Activated naive CD4-positive, alpha-beta T cell treated with anti-CD3 and anti-CD28 coated beads, Interleukin-2, amount 10 ng/mL, durations not matched to agents 7 days and 5 days (primary cell): Measurements from ENCODE around the gene TRIOBP.

Experiments
- CTCF ChIA-PET: fragments of 350-600 bp; sonication (Branson Sonifier 250); formaldehyde crosslinking; loops from one replicate; lab custom pipeline; 2021; ENCODE audit warnings: antibody characterized with exemption; lab: Charles Lee
- DNase-seq: peaks from one replicate; pipeline ENCODE4 v3.0.0-alpha.2; 2020
- H3K27ac Mint-ChIP-seq: one replicate; pipeline ENCODE4 v1.8.0; 2021; ENCODE audit warnings: mild to moderate bottlenecking, moderate library complexity, mixed read lengths
- H3K27me3 Mint-ChIP-seq: one replicate; pipeline ENCODE4 v1.8.0; 2021; ENCODE audit warnings: mild to moderate bottlenecking, mixed read lengths
- H3K36me3 Mint-ChIP-seq: one replicate; pipeline ENCODE4 v1.8.0; 2021; ENCODE audit warnings: mixed read lengths
- H3K4me1 Mint-ChIP-seq: one replicate; pipeline ENCODE4 v1.8.0; 2021; ENCODE audit warnings: mixed read lengths
- H3K4me3 Mint-ChIP-seq: one replicate; pipeline ENCODE4 v1.8.0; 2021; ENCODE audit warnings: mild to moderate bottlenecking, moderate library complexity, mixed read lengths
- H3K9me3 Mint-ChIP-seq: one replicate; pipeline ENCODE4 v1.8.0; 2021; ENCODE audit warnings: mixed read lengths

TRIOBP gene

DNA sequence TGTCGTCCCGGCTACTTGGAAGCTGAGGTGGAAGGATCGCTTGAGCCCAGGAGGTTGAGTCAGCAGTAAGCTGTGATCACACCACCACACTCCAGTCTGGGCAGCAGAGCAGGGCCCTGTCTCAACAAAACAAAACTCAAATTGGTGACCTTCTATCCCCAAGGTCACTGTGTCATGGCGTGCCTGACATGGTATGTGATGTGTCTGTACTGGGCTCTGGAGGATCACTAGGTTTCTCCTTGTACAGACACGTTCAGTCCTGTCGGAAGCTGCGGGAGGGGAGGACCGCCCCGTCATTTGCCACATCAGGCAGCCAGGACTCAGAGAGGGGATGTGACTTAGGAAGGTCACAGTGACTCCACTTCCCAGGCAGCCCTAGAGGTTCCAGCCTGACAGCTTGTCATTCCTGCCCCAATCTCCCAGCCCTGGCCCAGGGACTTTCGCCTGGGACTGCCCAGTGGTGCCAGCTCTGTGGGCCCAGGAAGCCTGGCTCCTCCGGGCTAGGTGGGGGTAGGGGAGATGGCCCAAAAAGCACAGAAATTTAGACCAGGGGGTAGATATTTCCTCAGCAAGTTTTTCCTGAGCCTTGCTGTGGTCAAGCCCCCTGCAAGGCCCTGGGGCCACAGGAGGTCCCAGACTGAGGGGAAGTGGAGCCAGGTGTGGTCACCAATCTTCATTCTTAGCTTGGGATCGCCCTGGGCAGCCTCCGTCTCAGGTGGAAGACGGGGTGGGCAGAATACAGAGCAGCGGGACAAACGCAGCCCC, 53.2 kb downstream of the TRIOBP start:
- CTCF ChIA-PET = no interaction called here

GRCh38 chr22:37750596-37751162, 53.8 kb downstream of the TRIOBP start:
- no peak overlapping the region for H3K4me3 Mint-ChIP-seq
- DNase-seq = no peak
- CTCF ChIA-PET = no interaction called here
- H3K9me3 Mint-ChIP-seq = no peaks in the 10 kb centered on the region
- H3K27ac Mint-ChIP-seq = peak overlapping the region; percentile 49
- peaks cover 23% of the 10 kb centered on the region for H3K4me1 Mint-ChIP-seq
- peaks cover 7% of the 10 kb centered on the region for H3K36me3 Mint-ChIP-seq
- H3K27me3 Mint-ChIP-seq = no peaks in the 10 kb centered on the region

More for the DNA sequence above, 53.2 kb downstream of the TRIOBP start:
- DNase-seq = no peak
- no peaks in the 10 kb centered on the region for H3K27me3 Mint-ChIP-seq
- H3K36me3 Mint-ChIP-seq = peaks cover 11% of the 10 kb centered on the region
- H3K9me3 Mint-ChIP-seq = no peaks in the 10 kb centered on the region
- no peak overlapping the region for H3K4me3 Mint-ChIP-seq
- no peak overlapping the region for H3K27ac Mint-ChIP-seq
- peaks cover 29% of the 10 kb centered on the region for H3K4me1 Mint-ChIP-seq

DNA sequence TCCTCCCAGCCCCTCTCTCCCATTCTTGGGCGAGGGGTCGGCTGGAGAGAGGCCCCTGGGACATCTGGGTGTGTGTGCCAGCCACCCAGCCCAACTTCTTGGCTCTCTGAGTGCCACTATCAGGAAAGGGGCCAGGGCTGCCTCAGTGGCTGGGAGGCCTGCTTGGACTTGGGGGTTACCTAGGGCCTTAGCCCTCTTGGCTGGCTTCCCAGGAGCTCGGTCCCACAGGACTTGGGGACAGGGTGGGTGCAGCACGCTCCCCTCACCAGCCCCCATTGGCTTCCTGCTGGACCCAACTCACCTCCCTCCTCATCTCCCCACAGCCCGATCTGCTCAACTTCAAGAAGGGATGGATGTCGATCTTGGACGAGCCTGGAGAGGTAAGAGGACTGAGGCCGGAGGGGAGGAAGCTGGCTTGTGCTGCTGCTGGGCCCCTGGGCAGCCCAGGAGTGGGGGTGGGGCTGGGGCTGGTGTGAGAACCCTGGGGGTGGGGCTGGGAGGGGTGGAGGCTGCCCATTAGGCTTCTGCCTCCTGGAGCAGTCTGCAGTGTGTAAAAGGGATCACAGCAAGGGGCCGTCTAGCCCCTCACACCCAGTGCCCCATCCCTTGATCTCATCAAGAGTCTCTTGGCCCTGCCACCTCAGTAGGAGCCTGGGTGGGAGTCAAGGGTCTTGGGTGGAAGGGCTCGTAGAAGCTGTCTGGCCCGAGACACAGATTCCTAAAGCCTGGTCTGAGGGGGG, 54.8 kb downstream of the TRIOBP start:
- Mint-ChIP-seq H3K9me3 (no peaks in the 10 kb centered on the region), H3K36me3 (peaks cover 9% of the 10 kb centered on the region), H3K4me3 (no peak overlapping the region), H3K27ac (no peak overlapping the region), H3K4me1 (peaks cover 23% of the 10 kb centered on the region), H3K27me3 (no peaks in the 10 kb centered on the region)
- no peak for DNase-seq
- CTCF ChIA-PET = no interaction called here

GRCh38 chr22:37752189-37753087, 55.6 kb downstream of the TRIOBP start:
- no peak for DNase-seq
- peaks cover 18% of the 10 kb centered on the region for H3K4me1 Mint-ChIP-seq
- H3K9me3 Mint-ChIP-seq = no peaks in the 10 kb centered on the region
- no peaks in the 10 kb centered on the region for H3K27me3 Mint-ChIP-seq
- H3K4me3 Mint-ChIP-seq = no peak overlapping the region
- no peak overlapping the region for H3K27ac Mint-ChIP-seq
- peaks cover 10% of the 10 kb centered on the region for H3K36me3 Mint-ChIP-seq
- CTCF ChIA-PET = interaction anchor here (0.7 kb wide), 1 partner anchor 12 kb away, joined by 3 read pairs; no protein-coding TSS in a partner anchor

DNA sequence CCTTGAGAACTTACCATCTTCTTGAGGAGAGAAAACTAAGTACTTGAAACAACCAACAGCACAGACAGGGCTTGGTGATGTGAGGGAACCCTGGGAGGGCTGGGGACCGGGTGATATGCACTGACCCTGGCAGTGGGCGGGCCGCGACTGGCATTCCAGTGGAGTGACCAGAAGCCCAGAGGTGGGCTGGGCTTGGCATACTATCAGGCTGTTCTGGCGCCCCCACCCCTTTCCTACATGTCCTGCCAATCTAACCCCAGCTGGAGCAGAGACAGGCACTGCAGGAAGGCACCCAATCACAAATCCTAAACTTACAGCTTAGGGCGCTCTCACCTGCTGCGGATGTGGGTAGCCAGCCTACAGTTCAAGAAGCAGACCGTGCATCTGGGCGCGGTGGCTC, 56.9 kb downstream of the TRIOBP start:
- Mint-ChIP-seq H3K9me3 (no peaks in the 10 kb centered on the region), H3K27me3 (no peaks in the 10 kb centered on the region), H3K36me3 (peaks cover 17% of the 10 kb centered on the region), H3K4me1 (peaks cover 5% of the 10 kb centered on the region), H3K4me3 (no peak overlapping the region), H3K27ac (no peak overlapping the region)
- CTCF ChIA-PET = no interaction called here
- DNase-seq = no peak

GRCh38 chr22:37757663-37758062, 60.8 kb downstream of the TRIOBP start:
- no peak overlapping the region for H3K27ac Mint-ChIP-seq
- no peak overlapping the region for H3K4me3 Mint-ChIP-seq
- H3K27me3 Mint-ChIP-seq = no peaks in the 10 kb centered on the region
- H3K36me3 Mint-ChIP-seq = peaks cover 30% of the 10 kb centered on the region
- CTCF ChIA-PET = interaction anchor here (0.7 kb wide), 1 partner anchor 9 kb away, joined by 4 read pairs; no protein-coding TSS in a partner anchor
- no peak for DNase-seq
- H3K4me1 Mint-ChIP-seq = no peaks in the 10 kb centered on the region
- H3K9me3 Mint-ChIP-seq = no peaks in the 10 kb centered on the region

DNA sequence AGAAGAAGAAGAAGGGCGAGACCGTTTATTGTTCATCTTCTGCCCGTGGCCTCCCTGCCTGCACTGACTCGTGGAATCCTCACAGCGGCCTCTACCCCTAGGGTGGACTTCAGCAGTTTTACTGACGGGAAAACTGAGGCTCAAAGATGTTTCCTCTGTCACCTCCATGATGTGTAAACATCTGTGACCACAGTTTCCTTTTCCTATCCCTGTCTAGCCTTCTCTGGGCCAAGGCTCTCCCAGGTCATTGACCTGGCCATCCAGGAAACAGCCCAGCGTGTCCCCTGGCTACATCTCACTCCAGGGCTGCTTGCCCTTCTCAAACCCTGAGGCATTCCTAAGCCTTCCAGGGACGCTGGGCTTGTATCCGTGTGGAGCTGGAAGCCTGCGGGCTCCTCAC, 61.8 kb downstream of the TRIOBP start:
- peaks cover 34% of the 10 kb centered on the region for H3K36me3 Mint-ChIP-seq
- no peak for DNase-seq
- no peaks in the 10 kb centered on the region for H3K27me3 Mint-ChIP-seq
- no peaks in the 10 kb centered on the region for H3K9me3 Mint-ChIP-seq
- H3K4me3 Mint-ChIP-seq = no peak overlapping the region
- CTCF ChIA-PET = no interaction called here
- H3K27ac Mint-ChIP-seq = peak overlapping the region; percentile 55
- no peaks in the 10 kb centered on the region for H3K4me1 Mint-ChIP-seq

DNA sequence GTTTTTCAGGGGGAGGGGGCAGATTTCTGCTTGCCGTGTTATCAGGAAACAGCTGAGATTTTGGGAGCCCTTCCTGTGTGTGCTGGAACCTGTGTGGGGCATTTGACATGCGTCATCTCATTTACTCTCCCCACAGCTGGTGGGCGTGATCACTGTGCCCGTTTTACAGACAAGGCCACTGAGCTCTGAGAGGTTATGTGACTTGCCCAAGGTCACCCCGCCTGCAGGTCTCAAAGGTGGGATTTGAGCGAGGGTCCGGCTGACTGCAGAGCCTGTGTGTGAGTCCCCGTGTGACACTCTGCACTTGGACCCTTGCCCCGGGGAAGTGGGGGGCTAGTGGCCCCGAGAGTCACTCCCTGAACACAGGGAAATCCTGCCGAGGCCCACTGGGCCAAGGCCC, 62.4 kb downstream of the TRIOBP start:
- H3K27ac Mint-ChIP-seq = no peak overlapping the region
- peaks cover 36% of the 10 kb centered on the region for H3K36me3 Mint-ChIP-seq
- no peaks in the 10 kb centered on the region for H3K4me1 Mint-ChIP-seq
- no peak for DNase-seq
- CTCF ChIA-PET = no interaction called here
- H3K27me3 Mint-ChIP-seq = no peaks in the 10 kb centered on the region
- no peaks in the 10 kb centered on the region for H3K9me3 Mint-ChIP-seq
- H3K4me3 Mint-ChIP-seq = no peak overlapping the region

DNA sequence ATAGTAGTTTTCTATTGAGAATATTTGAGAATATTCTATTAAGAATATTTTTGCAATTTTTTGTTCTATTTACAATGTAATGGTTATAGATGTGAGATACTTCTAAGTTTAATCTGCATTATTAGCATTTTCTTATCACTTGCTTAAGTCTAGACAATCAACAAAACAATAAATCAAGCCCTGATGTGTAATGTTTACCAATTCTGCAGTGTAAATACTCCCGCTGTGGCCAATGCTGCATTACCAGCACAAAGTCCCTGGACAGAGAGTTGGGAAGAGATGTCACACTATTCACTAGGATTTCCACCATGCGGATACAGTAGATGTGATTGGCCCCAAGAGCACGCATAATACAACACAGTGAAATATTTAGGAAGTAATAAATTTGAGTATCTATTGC, 63.3 kb downstream of the TRIOBP start:
- Mint-ChIP-seq H3K27me3 (no peaks in the 10 kb centered on the region), H3K4me3 (no peak overlapping the region), H3K9me3 (no peaks in the 10 kb centered on the region), H3K4me1 (no peaks in the 10 kb centered on the region), H3K36me3 (peaks cover 31% of the 10 kb centered on the region), H3K27ac (no peak overlapping the region)
- CTCF ChIA-PET = no interaction called here
- DNase-seq = no peak

DNA sequence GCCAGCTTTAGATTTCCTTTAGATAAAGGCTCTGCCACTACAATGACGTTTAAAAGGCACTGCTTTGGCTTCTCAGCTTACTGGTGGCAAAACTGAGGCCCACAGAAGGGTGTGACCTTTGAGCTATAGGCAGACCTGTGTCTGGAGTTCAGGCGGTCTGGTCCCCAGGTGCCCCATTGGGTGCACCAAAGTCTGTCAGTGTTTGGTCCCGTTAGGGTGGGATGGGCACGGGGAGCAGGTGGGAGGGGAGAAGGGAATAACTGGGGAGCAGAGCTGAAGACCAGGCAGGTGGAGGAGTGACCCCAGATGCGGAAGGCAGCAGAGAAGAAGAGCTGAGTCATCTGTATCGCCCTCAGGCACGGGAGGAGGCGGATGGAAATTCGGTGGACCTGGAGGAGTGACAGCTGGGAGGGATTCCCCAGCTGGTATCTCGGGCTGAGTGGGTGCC, 65.6 kb downstream of the TRIOBP start:
- Mint-ChIP-seq H3K36me3 (peaks cover 27% of the 10 kb centered on the region), H3K4me3 (no peak overlapping the region), H3K9me3 (no peaks in the 10 kb centered on the region), H3K27ac (no peak overlapping the region), H3K4me1 (no peaks in the 10 kb centered on the region), H3K27me3 (no peaks in the 10 kb centered on the region)
- CTCF ChIA-PET = no interaction called here
- no peak for DNase-seq

DNA sequence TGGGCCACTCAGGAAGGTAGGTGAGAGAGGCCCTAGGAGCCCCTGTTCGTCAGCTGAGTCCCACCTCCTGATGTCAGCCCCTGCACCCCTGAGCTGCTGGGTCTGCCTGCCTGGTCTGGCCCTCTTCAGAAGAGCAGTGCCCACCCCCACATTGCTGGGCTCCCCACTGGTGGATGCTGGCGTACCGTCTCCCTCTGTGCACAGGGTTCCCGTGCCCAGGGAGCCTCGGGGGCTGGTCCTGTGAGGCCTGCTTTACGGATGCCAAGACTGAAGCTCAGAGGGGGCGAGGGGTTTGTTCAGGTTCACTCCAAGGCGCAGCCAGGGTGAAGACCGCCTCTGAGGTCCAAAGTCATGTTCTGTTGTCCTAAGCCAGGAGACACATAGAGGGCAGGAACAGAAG, 66.2 kb downstream of the TRIOBP start:
- H3K4me1 Mint-ChIP-seq = no peaks in the 10 kb centered on the region
- H3K9me3 Mint-ChIP-seq = no peaks in the 10 kb centered on the region
- no peak for DNase-seq
- CTCF ChIA-PET = no interaction called here
- H3K36me3 Mint-ChIP-seq = peaks cover 26% of the 10 kb centered on the region
- H3K4me3 Mint-ChIP-seq = no peak overlapping the region
- H3K27me3 Mint-ChIP-seq = no peaks in the 10 kb centered on the region
- H3K27ac Mint-ChIP-seq = peak overlapping the region; percentile 14

GRCh38 chr22:37763652-37764051, 66.8 kb downstream of the TRIOBP start:
- peaks cover 20% of the 10 kb centered on the region for H3K36me3 Mint-ChIP-seq
- CTCF ChIA-PET = interaction anchor here (0.9 kb wide), 1 partner anchor 99 kb away, joined by 3 read pairs; no protein-coding TSS in a partner anchor
- no peaks in the 10 kb centered on the region for H3K4me1 Mint-ChIP-seq
- DNase-seq = no peak
- H3K27ac Mint-ChIP-seq = peak overlapping the region; percentile 75
- H3K9me3 Mint-ChIP-seq = no peaks in the 10 kb centered on the region
- no peaks in the 10 kb centered on the region for H3K27me3 Mint-ChIP-seq
- H3K4me3 Mint-ChIP-seq = no peak overlapping the region

- Mint-ChIP-seq H3K9me3 (no peaks in the 10 kb centered on the region), H3K27me3 (no peaks in the 10 kb centered on the region), H3K4me1 (no peaks in the 10 kb centered on the region), H3K27ac (no peak overlapping the region), H3K4me3 (no peak overlapping the region), H3K36me3 (peaks cover 18% of the 10 kb centered on the region)
- DNase-seq = no peak
- CTCF ChIA-PET = interaction anchor here (1.2 kb wide), 1 partner anchor 11 kb away, joined by 3 read pairs; no protein-coding TSS in a partner anchor
Measured at GRCh38 chr22:37764622-37765021, 67.8 kb downstream of the TRIOBP start.
